ENCODE data around the gene LRRC41. TPM values are rescaled to one million over a fixed set of nuclear protein-coding genes. Genes with fewer than 3 reads are reported as not detected.

The LRRC41 gene
- total and polyA plus RNA-seq, 7 donors: 34.1 to 76.7 (median 53.7) TPM

DNA sequence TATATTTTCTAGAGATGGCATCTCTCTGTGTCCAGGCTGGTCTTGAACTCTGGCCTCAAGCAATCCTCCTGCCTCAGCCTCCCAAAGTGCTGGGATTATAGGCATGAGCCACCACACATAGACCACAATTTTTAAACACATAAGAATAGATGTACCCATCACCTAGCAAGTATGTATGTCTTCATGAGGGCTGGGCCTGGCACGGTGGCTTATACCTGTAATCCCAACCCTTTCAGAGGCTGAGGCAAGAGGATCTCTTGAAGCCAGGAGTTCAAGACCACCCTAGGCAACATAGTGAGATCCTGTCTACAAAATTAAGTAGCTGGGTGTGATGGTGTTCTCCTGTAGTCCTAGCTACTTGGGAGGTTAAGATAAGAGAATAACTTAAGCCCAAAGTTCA is 13.9 kb upstream of the LRRC41 start:
- Histone ChIP-seq H3K27ac (no peak overlapping the region), H3K4me3 (no peak overlapping the region), H3K4me1 (no peaks in the 10 kb centered on the region), H3K9me3 (no peaks in the 10 kb centered on the region), H3K36me3 (ENCODE audit: insufficient read depth in 1 of 2, low read depth in 1 of 2) (peaks cover 8 to 57% of the 10 kb centered on the region in 2 donors), H3K27me3 (ENCODE audit: insufficient read depth in 3 of 3, low read length in 2 of 3) (no peaks in the 10 kb centered on the region)
- intact Hi-C loops (cut with DNase I): no loop called here
- 84 to 97% (median 93%) methylated on average over 1 of the region's 1 CpG for WGBS, 3 donors
- TF ChIP-seq, protein P1, sequence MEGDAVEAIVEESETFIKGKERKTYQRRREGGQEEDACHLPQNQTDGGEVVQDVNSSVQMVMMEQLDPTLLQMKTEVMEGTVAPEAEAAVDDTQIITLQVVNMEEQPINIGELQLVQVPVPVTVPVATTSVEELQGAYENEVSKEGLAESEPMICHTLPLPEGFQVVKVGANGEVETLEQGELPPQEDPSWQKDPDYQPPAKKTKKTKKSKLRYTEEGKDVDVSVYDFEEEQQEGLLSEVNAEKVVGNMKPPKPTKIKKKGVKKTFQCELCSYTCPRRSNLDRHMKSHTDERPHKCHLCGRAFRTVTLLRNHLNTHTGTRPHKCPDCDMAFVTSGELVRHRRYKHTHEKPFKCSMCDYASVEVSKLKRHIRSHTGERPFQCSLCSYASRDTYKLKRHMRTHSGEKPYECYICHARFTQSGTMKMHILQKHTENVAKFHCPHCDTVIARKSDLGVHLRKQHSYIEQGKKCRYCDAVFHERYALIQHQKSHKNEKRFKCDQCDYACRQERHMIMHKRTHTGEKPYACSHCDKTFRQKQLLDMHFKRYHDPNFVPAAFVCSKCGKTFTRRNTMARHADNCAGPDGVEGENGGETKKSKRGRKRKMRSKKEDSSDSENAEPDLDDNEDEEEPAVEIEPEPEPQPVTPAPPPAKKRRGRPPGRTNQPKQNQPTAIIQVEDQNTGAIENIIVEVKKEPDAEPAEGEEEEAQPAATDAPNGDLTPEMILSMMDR (IDR thresholded peaks at IDR 0.05): no peak
- DNase-seq (no peak), ATAC-seq (no peak)

- ATAC-seq (no peak), DNase-seq (no peak)
- intact Hi-C loops (cut with DNase I): no loop called here
- Histone ChIP-seq H3K9me3 (no peaks in the 10 kb centered on the region), H3K4me3 (no peak overlapping the region), H3K36me3 (ENCODE audit: insufficient read depth in 1 of 2, low read depth in 1 of 2) (peaks cover 12 to 72% of the 10 kb centered on the region in 2 donors), H3K4me1 (no peaks in the 10 kb centered on the region), H3K27ac (no peak overlapping the region), H3K27me3 (ENCODE audit: insufficient read depth in 3 of 3, low read length in 2 of 3) (no peaks in the 10 kb centered on the region)
- WGBS, 3 donors: 76 to 90% (median 86%) methylated on average over 3 of the region's 3 CpGs
- TF ChIP-seq, protein P1 (IDR thresholded peaks at IDR 0.05): no peak
Measured at GRCh38 chr1:46315669-46316403, 12.4 kb upstream of the LRRC41 start.

- Histone ChIP-seq H3K4me1 (peaks cover 26% of the 10 kb centered on the region), H3K9me3 (no peaks in the 10 kb centered on the region), H3K4me3 (no peak overlapping the region), H3K27ac (no peak overlapping the region), H3K36me3 (ENCODE audit: insufficient read depth in 1 of 2, low read depth in 1 of 2) (peaks cover 16 to 80% of the 10 kb centered on the region in 2 donors), H3K27me3 (ENCODE audit: insufficient read depth in 3 of 3, low read length in 2 of 3) (no peaks in the 10 kb centered on the region)
- TF ChIP-seq, protein P1 (IDR thresholded peaks at IDR 0.05): no peak
- no peak for DNase-seq
- intact Hi-C loops (cut with DNase I): no loop called here
- ATAC-seq: no peak
- WGBS, 3 donors: 96 to 99% (median 99%) methylated on average over 4 of the region's 4 CpGs
Measured at GRCh38 chr1:46310321-46310720, 6.9 kb upstream of the LRRC41 start.

DNA sequence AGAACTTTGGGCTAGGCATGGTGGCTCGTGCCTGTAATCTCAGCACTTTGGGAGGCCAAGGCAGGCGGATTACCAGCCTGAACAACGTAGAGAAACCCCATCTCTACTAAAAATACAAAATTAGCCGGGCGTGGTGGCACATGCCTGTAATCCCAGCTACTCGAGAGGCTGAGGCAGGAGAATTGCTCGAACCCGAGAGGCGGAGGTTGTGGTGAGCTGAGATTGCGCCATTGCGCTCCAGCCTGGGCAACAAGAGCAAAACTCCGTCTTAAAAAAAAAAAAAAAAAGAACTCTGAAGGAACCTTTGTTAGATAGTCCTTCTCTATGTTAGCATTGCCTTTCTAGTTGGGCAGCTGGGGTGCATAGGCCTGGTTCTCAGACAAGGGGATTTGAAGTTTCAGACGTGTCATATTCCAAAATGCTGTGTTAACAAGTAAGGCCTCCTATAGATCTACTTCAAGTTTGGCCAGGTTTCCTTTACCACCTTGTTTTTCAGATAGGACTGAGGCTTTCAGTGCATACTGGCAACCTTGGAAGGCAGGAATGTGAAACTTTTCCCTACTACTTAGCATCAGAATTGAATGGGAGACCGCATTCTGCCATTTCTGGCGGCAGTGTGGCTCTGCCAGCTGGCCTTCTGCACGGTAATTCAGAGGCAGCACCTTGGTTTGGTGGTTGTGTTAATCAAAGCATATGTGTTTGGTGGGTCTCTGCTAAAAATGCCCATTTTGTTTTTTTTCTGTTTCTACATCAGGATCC is 6.2 kb upstream of the LRRC41 start:
- Histone ChIP-seq H3K36me3 (ENCODE audit: insufficient read depth in 1 of 2, low read depth in 1 of 2) (peaks cover 16 to 72% of the 10 kb centered on the region in 2 donors), H3K9me3 (no peaks in the 10 kb centered on the region), H3K27ac (no peak overlapping the region), H3K27me3 (ENCODE audit: insufficient read depth in 3 of 3, low read length in 2 of 3) (no peaks in the 10 kb centered on the region), H3K4me3 (no peak overlapping the region), H3K4me1 (peaks cover 33% of the 10 kb centered on the region)
- DNase-seq (no peak), ATAC-seq (no peak)
- 85 to 89% (median 86%) methylated on average over 16 of the region's 16 CpGs for WGBS, 3 donors
- TF ChIP-seq, protein P1 (IDR thresholded peaks at IDR 0.05): no peak
- intact Hi-C loops (cut with DNase I): no loop called here

All from psoas muscle (tissue), 8 donors.